Skeletal muscle cell (primary cell): ENCODE measurements around the gene VPS29.

Source experiments
- DNase-seq: peaks from one replicate; pipeline ENCODE4 v3.0.0-alpha.2; 2010; ENCODE audit warnings: low read depth
- H3K4me3 ChIP-seq: 2 replicates; pipeline ENCODE4 v1.5.1; 2011; ENCODE audit warnings: low read depth, mild to moderate bottlenecking, control low read depth, low read length, moderate library complexity

VPS29 gene

DNA sequence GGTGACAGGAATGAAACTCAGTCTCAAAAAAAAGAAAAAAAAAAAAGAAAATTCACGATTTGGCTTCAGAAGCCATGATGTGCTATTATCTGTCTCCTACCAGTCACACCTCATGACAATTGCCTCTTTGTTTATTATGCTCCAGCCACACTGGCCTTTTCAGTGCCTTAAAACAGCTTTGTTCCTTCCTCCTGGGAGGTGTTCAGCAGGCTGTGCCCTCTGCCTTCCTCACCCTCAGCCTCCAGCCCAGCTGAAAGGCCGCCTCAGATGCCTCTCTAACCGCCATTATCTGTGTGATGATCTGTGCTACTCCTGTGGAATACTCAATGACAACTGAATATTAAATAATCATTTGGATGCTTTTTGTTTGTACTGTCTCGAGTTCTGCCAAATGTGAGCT is 43.2 kb downstream of the VPS29 start:
- H3K4me3 ChIP-seq: no peak overlapping the region
- no peak for DNase-seq

DNA sequence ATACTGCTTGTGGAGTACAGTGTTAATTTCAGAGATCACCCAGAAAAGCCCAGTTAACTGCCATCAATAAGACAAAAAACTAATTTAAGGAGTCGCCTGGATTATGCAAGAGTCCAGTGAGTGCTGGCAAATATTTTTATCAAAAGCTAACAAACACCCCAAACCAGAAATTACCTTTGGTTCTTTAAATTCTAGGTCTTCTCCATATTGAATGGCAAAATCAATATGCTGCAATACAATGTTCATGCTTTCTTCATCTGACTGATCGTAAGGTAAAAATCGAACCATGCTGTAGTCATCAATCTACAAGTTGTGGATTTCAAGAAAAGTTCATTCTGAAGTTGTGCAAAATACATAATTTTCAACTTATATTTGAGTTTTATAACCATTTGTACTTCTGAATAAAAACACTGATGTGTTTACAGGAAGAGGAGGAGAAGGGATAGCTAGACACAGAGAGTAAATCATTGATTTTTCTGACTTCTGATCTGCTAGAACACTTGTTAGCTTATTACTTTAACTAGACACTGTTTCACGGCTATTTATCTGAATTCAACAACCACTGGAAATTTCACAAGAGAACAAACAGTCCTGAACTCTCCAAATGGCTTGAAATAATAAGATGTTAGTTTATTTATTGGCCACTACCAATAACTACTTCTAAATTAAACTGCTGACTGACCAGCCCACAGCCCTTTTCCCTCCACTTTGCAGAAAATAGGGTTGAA is 48.2 kb downstream of the VPS29 start:
- DNase-seq: no peak

GRCh38 chr12:110451263-110451662 is 50.6 kb downstream of the VPS29 start:
- no peak for DNase-seq
- no peak overlapping the region for H3K4me3 ChIP-seq

More for the DNA sequence above, 48.2 kb downstream of the VPS29 start:
- H3K4me3 ChIP-seq: no peak overlapping the region

GRCh38 chr12:110449799-110450497 is 52.0 kb downstream of the VPS29 start, which contains the start of gene ARPC3:
Gene ARPC3, minus strand, starts transcription at chr12:110450337. Its CDS starts 77 bp downstream, at chr12:110450260.
- DNase-seq: peak; percentile 78
- peak within 1 kb of the TSS; percentile 95 for H3K4me3 ChIP-seq

DNA sequence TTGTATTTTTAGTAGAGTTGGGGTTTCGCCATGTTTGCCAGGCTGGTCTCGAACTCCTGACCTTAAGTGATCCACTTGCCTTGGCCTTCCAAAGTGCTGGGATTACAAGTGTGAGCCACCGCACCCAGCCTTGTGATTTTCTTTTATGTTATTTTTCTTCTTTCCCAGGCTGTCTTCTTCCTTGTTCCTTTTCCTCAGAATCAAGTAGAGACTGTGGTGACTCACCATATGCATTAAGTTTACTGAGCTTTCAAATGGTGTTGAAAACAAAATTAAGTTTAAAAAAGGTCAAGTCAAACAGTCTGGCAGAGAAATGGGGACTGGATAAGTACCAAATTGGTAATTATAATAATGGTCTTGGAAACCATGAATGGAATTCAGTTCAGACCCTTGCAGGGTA is 57.5 kb downstream of the VPS29 start:
- no peak overlapping the region for H3K4me3 ChIP-seq
- no peak for DNase-seq
